Measurements from ENCODE around the gene IGF1R. TPM values are rescaled to one million over a fixed set of nuclear protein-coding genes. Genes with fewer than 3 reads are reported as not detected.

Gene IGF1R
- total and polyA plus RNA-seq, 2 of the 8 experiments (the other 6 are each of a cell fraction or from before 2014, with no cell fraction given): 32.9 to 109 TPM

DNA sequence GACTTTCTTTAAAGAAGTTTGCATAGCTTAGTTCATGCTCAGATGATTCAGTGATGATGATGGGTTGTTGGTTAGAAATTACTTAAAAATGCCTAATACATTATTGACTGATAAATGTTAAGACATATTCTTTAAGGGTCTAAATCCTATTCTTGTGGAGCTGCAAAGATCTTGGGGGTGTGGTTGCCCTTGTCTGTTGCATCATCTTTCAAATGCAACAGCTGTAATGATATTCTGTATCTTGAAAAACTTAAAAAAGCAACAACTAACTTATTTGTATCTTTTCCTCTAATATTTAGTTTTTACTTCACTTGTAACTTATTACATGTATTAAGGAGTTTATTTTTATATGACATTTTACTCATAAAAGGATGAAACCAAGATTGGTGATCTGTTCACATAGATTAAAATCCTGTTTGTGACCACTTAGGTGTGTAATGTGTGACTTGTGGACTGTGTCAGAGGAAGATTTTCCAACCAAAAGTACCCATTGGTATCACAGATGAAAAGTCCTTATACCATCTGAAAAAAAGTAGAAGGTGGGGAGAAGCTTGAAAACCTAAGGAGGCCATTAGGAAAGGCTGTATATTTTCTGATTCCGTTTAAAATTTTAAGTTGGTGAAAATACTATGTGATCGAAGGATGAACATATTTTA, 142.8 kb downstream of the IGF1R start:
- Histone ChIP-seq H3K4me3 (ENCODE audit: extremely low read depth in 1 of 4, insufficient read depth in 2 of 4, low read depth in 3 of 4, low read length in 4 of 4) (no peak overlapping the region), H3K4ac (replicated peaks; ENCODE audit: insufficient read length, low read depth, low read length) (no peak overlapping the region), H3K14ac (ENCODE audit: insufficient read length) (no peak overlapping the region), H3K9me3 (ENCODE audit: insufficient read depth in 2 of 2, low read depth in 1 of 2, low read length in 1 of 2) (no peaks in the 10 kb centered on the region), H4K8ac (ENCODE audit: extremely low read depth, insufficient read depth, low read length) (no peak overlapping the region), H3K79me2 (ENCODE audit: control insufficient read depth in 1 of 2, insufficient read depth in 2 of 2, low read length in 2 of 2) (peaks cover 3 to 97% of the 10 kb centered on the region in 2 experiments; a peak in 3 of 4 replicates), H2BK15ac (ENCODE audit: low read length) (no peak overlapping the region), H3K27ac (ENCODE audit: low read depth, low read length) (no peak overlapping the region), H3K4me2 (ENCODE audit: insufficient read depth in 1 of 2, low read depth in 2 of 2, low read length in 2 of 2) (no peak overlapping the region), H2BK12ac (ENCODE audit: low read depth, low read length) (no peak overlapping the region), H3K56ac (replicated peaks; ENCODE audit: insufficient read length, low read depth, low read length) (no peak overlapping the region), H2BK120ac (replicated peaks; ENCODE audit: low read depth, low read length) (no peak overlapping the region), H2BK5ac (ENCODE audit: low read depth, low read length) (no peak overlapping the region), H3K27me3 (replicated peaks in 1 of 4; ENCODE audit: control insufficient read depth in 3 of 4, extremely low read depth in 1 of 4, insufficient read depth in 3 of 4, low read length in 3 of 4) (no peaks in the 10 kb centered on the region), H3K23ac (ENCODE audit: insufficient read length) (no peak overlapping the region), H3K23me2 (ENCODE audit: low read depth, low read length) (no peaks in the 10 kb centered on the region; the same call in 1 of the 2 replicates), H2BK20ac (ENCODE audit: low read length) (no peak overlapping the region), H2AK5ac (ENCODE audit: low read depth, low read length) (no peak overlapping the region), H3K18ac (ENCODE audit: extremely low read depth, low read length) (no peak overlapping the region), H4K5ac (ENCODE audit: insufficient read length, low read depth, low read length) (no peak overlapping the region), H4K91ac (replicated peaks; ENCODE audit: insufficient read length, low read length) (no peak overlapping the region), H3K4me1 (replicated peaks in 1 of 4; ENCODE audit: control insufficient read depth in 3 of 4, insufficient read depth in 4 of 4, low read length in 3 of 4) (peaks cover 6 to 42% (median 28%) of the 10 kb centered on the region in 4 experiments), H3K9ac (replicated peaks in 1 of 4; ENCODE audit: extremely low read depth in 1 of 4, low read depth in 3 of 4, low read length in 3 of 4) (no peak overlapping the region), H2AFZ (ENCODE audit: low read length) (no peak overlapping the region), H3K36me3 (ENCODE audit: control insufficient read depth in 2 of 4, insufficient read depth in 4 of 4, low read length in 3 of 4) (no peaks in the 10 kb centered on the region), H3K79me1 (ENCODE audit: low read depth, low read length) (peaks cover 14% of the 10 kb centered on the region), H4K20me1 (replicated peaks in 1 of 2; ENCODE audit: control insufficient read depth in 1 of 2, insufficient read depth in 2 of 2, low read length in 2 of 2) (peaks cover 18 to 21% of the 10 kb centered on the region in 2 experiments)
- POLR2A ChIA-PET (ENCODE audit: partially characterized antibody): interaction anchor here (0.6 to 2.9 kb wide), 5 partner anchors 9 to 143 kb away, joined by 3 to 8 read pairs (median 3); partner anchors contain the start of gene IGF1R
- DNase-seq (ENCODE audit: low read depth in 1 of 2, low spot score in 2 of 2) (no peak), FAIRE-seq (no peak)
- CTCF ChIA-PET (ENCODE audit: partially characterized antibody): interaction anchor here (0.6 to 1.8 kb wide), 8 partner anchors 12 to 272 kb away, joined by 3 to 5 read pairs (median 4); no protein-coding TSS in a partner anchor
- no peak for TF ChIP-seq SP1 (IDR thresholded peaks at IDR 0.05; ENCODE audit: low read depth, low read length)
- no peak for TF ChIP-seq ZNF274 (IDR thresholded peaks at IDR 0.05; ENCODE audit: borderline replicate concordance, extremely low read depth, low read length)
- TF ChIP-seq SAP30 (IDR thresholded peaks at IDR 0.05; ENCODE audit: insufficient read depth, insufficient replicate concordance, low read length): no peak
- no peak for TF ChIP-seq CBX8 (IDR thresholded peaks at IDR 0.05; ENCODE audit: borderline replicate concordance, low read depth, low read length)
- no peak for TF ChIP-seq PHF8 (conservative IDR thresholded peaks at IDR 0.05; ENCODE audit: low read depth, low read length)
- peak; percentile 75; the same call in 1 of the 2 replicates for TF ChIP-seq CEBPB (IDR thresholded peaks at IDR 0.05; ENCODE audit: low read depth, low read length)
- WGBS, 2 experiments (ENCODE audit: extremely low coverage in 1 of 2, insufficient coverage in 1 of 2, insufficient read length in 1 of 2, insufficient replicate concordance in 2 of 2, low coverage in 1 of 2, low lambda C conversion rate in 2 of 2, missing lambda C conversion rate in 1 of 2): 86% methylated on average over 2 of the region's 2 CpGs; no CpG with 5 or more reads in 1 of the 2 experiments
